ENCODE results near the gene CEP19.

CEP19 gene

GRCh38 chr3:196707566-196707965 lies 4.5 kb downstream of the CEP19 start:
- no peak for DNase-seq

- no peak for DNase-seq
Measured at GRCh38 chr3:196706731-196707130, 5.3 kb downstream of the CEP19 start.

GRCh38 chr3:196706327-196706726 lies 5.7 kb downstream of the CEP19 start:
- no peak for DNase-seq

GRCh38 chr3:196700801-196701200 lies 11.2 kb downstream of the CEP19 start:
- DNase-seq: no peak

- no peak for DNase-seq
Measured at GRCh38 chr3:196699749-196700148, 12.3 kb downstream of the CEP19 start.

- no peak for DNase-seq
Measured at GRCh38 chr3:196697270-196697669, 14.8 kb downstream of the CEP19 start.

GRCh38 chr3:196695849-196696226 lies 16.2 kb downstream of the CEP19 start:
- no peak for DNase-seq

GRCh38 chr3:196694941-196695848 lies 16.9 kb downstream of the CEP19 start:
- no peak for DNase-seq

GRCh38 chr3:196694202-196694638 lies 17.8 kb downstream of the CEP19 start:
- no peak for DNase-seq

GRCh38 chr3:196691386-196691785 lies 20.7 kb downstream of the CEP19 start:
- DNase-seq: no peak

- no peak for DNase-seq
Measured at GRCh38 chr3:196689941-196690660, 21.9 kb downstream of the CEP19 start.

- no peak for DNase-seq
Measured at GRCh38 chr3:196688349-196688748, 23.7 kb downstream of the CEP19 start.

GRCh38 chr3:196686436-196686835 lies 25.6 kb downstream of the CEP19 start:
- DNase-seq: no peak

- peak in 1 of 2 experiments; percentile 25 for DNase-seq
Measured at GRCh38 chr3:196684548-196685407, 27.3 kb downstream of the CEP19 start.

- no peak for DNase-seq
Measured at GRCh38 chr3:196677931-196678330, 34.1 kb downstream of the CEP19 start.

GRCh38 chr3:196677353-196677752 lies 34.7 kb downstream of the CEP19 start:
- DNase-seq: no peak

GRCh38 chr3:196673632-196674031 lies 38.4 kb downstream of the CEP19 start:
- no peak for DNase-seq

- DNase-seq: no peak
Measured at GRCh38 chr3:196670339-196670738, 41.7 kb downstream of the CEP19 start.

GRCh38 chr3:196667056-196667825 lies 44.8 kb downstream of the CEP19 start:
- no peak for DNase-seq

GRCh38 chr3:196666001-196666867 lies 45.8 kb downstream of the CEP19 start:
- DNase-seq: peak; percentile 66 to 91
